ENCODE results near the gene EFNB2.

GRCh38 chr13:106480351-106480910, 55.0 kb downstream of the EFNB2 start:
- TF ChIP-seq POLR2A (IDR thresholded peaks at IDR 0.05; ENCODE audit: low read depth, low read length) (no peak), TAF1 (IDR thresholded peaks at IDR 0.05; ENCODE audit: low read depth, low read length) (no peak), POLR2AphosphoS5 (IDR thresholded peaks at IDR 0.05; ENCODE audit: low read depth, low read length) (no peak), PAX5 (IDR thresholded peaks at IDR 0.05; ENCODE audit: insufficient read depth, low read length, severe bottlenecking) (no peak), SPI1 (IDR thresholded peaks at IDR 0.05; ENCODE audit: low read depth, low read length) (no peak), POU2F2 (IDR thresholded peaks at IDR 0.05; ENCODE audit: low read depth, low read length) (no peak)
